ENCODE measurements around the gene UBXN1.

Gene UBXN1

DNA sequence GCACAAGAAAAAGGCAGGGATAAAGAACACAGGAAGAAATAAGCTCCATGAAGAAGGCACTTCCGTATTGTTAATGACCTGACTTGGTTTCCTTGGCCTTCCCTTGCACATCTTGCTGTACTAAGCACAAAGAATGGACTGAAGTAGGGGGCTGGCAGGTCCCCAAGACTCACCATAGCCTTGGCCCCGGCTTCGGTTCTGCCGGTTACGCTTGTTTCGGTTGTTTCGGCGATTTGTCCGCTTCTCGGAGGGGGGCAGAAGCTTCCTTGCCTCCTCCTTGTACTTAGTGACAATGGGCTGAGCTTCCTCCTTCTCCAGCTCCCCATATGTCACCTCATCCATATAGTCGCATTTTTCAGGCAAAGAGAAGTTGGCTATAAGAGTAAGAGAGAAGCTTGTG is 37.9 kb upstream of the UBXN1 start:
- Histone ChIP-seq H3K4me1 (ENCODE audit: control insufficient read depth, insufficient read depth, low read length) (no peaks in the 10 kb centered on the region), H3K27me3 (ENCODE audit: control insufficient read depth, insufficient read depth, low read length) (no peaks in the 10 kb centered on the region), H3K9ac (ENCODE audit: low read depth, low read length) (no peak overlapping the region), H3K36me3 (ENCODE audit: control insufficient read depth, insufficient read depth, low read length) (peaks cover 70% of the 10 kb centered on the region), H3K9me3 (ENCODE audit: control insufficient read depth, insufficient read depth, low read length) (no peaks in the 10 kb centered on the region), H3K4me3 (ENCODE audit: low read depth, low read length) (no peak overlapping the region)

DNA sequence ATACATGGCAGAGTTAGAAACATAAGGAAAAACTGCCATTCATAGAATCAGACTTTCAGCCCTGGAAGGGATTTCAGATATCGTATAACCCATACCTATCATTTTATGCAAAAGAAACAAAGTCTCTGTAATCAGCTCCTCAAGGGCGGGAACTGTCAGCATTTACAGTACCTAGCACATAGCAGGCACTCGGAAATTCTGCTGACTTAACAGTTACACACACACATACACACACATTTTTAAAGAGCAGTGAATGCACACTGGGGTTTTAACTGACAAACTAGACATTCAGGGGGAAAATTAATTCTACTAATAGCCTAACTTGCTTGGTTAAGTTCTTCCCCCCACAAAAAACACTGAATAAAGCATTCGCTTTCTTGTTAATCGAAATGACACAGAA is 37.3 kb upstream of the UBXN1 start:
- Histone ChIP-seq H3K9ac (ENCODE audit: low read depth, low read length) (no peak overlapping the region), H3K27me3 (ENCODE audit: control insufficient read depth, insufficient read depth, low read length) (no peaks in the 10 kb centered on the region), H3K4me1 (ENCODE audit: control insufficient read depth, insufficient read depth, low read length) (no peaks in the 10 kb centered on the region), H3K9me3 (ENCODE audit: control insufficient read depth, insufficient read depth, low read length) (no peaks in the 10 kb centered on the region), H3K36me3 (ENCODE audit: control insufficient read depth, insufficient read depth, low read length) (peaks cover 68% of the 10 kb centered on the region), H3K4me3 (ENCODE audit: low read depth, low read length) (no peak overlapping the region)

- Histone ChIP-seq H3K36me3 (ENCODE audit: control insufficient read depth, insufficient read depth, low read length) (peaks cover 61% of the 10 kb centered on the region), H3K27me3 (ENCODE audit: control insufficient read depth, insufficient read depth, low read length) (no peaks in the 10 kb centered on the region), H3K4me3 (ENCODE audit: low read depth, low read length) (no peak overlapping the region), H3K4me1 (ENCODE audit: control insufficient read depth, insufficient read depth, low read length) (no peaks in the 10 kb centered on the region), H3K9me3 (ENCODE audit: control insufficient read depth, insufficient read depth, low read length) (no peaks in the 10 kb centered on the region), H3K9ac (ENCODE audit: low read depth, low read length) (no peak overlapping the region)
These were observed 36.6 kb upstream of the UBXN1 start for GRCh38 chr11:62715150-62716130.

GRCh38 chr11:62713343-62713742 is 34.5 kb upstream of the UBXN1 start:
- Histone ChIP-seq H3K9ac (ENCODE audit: low read depth, low read length) (no peak overlapping the region), H3K36me3 (ENCODE audit: control insufficient read depth, insufficient read depth, low read length) (peaks cover 43% of the 10 kb centered on the region), H3K4me3 (ENCODE audit: low read depth, low read length) (no peak overlapping the region), H3K27me3 (ENCODE audit: control insufficient read depth, insufficient read depth, low read length) (no peaks in the 10 kb centered on the region), H3K4me1 (ENCODE audit: control insufficient read depth, insufficient read depth, low read length) (peaks cover 5% of the 10 kb centered on the region), H3K9me3 (ENCODE audit: control insufficient read depth, insufficient read depth, low read length) (no peaks in the 10 kb centered on the region)

GRCh38 chr11:62712861-62713260 is 34.0 kb upstream of the UBXN1 start:
- Histone ChIP-seq H3K9ac (ENCODE audit: low read depth, low read length) (no peak overlapping the region), H3K27me3 (ENCODE audit: control insufficient read depth, insufficient read depth, low read length) (no peaks in the 10 kb centered on the region), H3K4me3 (ENCODE audit: low read depth, low read length) (no peak overlapping the region)

GRCh38 chr11:62712276-62712812 is 33.5 kb upstream of the UBXN1 start:
- Histone ChIP-seq H3K27me3 (ENCODE audit: control insufficient read depth, insufficient read depth, low read length) (no peaks in the 10 kb centered on the region), H3K9me3 (ENCODE audit: control insufficient read depth, insufficient read depth, low read length) (no peaks in the 10 kb centered on the region), H3K4me3 (ENCODE audit: low read depth, low read length) (no peak overlapping the region), H3K9ac (ENCODE audit: low read depth, low read length) (no peak overlapping the region), H3K36me3 (ENCODE audit: control insufficient read depth, insufficient read depth, low read length) (peaks cover 33% of the 10 kb centered on the region), H3K4me1 (ENCODE audit: control insufficient read depth, insufficient read depth, low read length) (peaks cover 8% of the 10 kb centered on the region)

More at GRCh38 chr11:62712861-62713260, 34.0 kb upstream of the UBXN1 start:
- Histone ChIP-seq H3K4me1 (ENCODE audit: control insufficient read depth, insufficient read depth, low read length) (peaks cover 8% of the 10 kb centered on the region), H3K9me3 (ENCODE audit: control insufficient read depth, insufficient read depth, low read length) (no peaks in the 10 kb centered on the region), H3K36me3 (ENCODE audit: control insufficient read depth, insufficient read depth, low read length) (peaks cover 38% of the 10 kb centered on the region)

DNA sequence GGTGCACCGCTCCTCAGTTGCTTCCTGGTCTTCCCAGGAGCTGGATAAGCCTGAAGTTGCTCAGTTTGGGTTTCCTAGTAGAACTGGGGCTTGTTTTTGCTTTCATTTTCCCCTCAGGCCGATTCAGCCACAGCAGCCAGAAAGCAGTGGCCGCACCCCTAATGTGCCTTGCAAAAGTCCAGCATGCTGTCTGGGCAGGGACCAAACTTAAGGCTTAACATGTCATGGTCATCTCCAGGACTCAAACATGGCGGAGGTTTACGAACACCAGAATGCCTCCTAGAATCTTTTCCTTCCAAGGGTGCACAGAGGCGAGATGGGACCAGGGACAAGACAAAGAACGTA is 31.1 kb upstream of the UBXN1 start:
- Histone ChIP-seq H3K9ac (ENCODE audit: low read depth, low read length) (peak overlapping the region; percentile 93), H3K9me3 (ENCODE audit: control insufficient read depth, insufficient read depth, low read length) (no peaks in the 10 kb centered on the region), H3K36me3 (ENCODE audit: control insufficient read depth, insufficient read depth, low read length) (peaks cover 17% of the 10 kb centered on the region), H3K27me3 (ENCODE audit: control insufficient read depth, insufficient read depth, low read length) (no peaks in the 10 kb centered on the region), H3K4me3 (ENCODE audit: low read depth, low read length) (peak overlapping the region; percentile 99), H3K4me1 (ENCODE audit: control insufficient read depth, insufficient read depth, low read length) (peaks cover 8% of the 10 kb centered on the region)

GRCh38 chr11:62709247-62710000 is 30.6 kb upstream of the UBXN1 start:
- Histone ChIP-seq H3K36me3 (ENCODE audit: control insufficient read depth, insufficient read depth, low read length) (peaks cover 13% of the 10 kb centered on the region), H3K9ac (ENCODE audit: low read depth, low read length) (peak overlapping the region; percentile 93), H3K4me1 (ENCODE audit: control insufficient read depth, insufficient read depth, low read length) (peaks cover 8% of the 10 kb centered on the region)

DNA sequence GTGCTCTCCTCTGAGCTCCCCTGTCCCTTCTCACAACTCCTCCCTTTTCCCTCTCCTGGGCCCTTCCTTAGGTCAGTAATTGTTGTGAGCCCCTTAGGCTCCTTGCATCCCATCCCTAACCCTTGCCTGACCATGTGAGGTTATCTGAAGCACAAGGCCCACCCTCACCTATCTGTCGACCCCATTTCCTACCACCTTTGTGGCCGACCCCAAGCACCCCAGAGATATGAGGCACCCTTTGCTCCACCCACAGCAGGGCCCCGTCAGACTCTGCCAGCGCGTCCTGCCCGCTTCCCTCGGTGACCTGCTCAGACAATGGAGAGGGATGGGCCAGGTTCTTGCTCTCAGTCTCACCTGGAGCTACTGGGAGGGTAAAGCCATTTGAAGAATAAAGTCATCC is 29.9 kb upstream of the UBXN1 start:
- H3K27me3 ChIP-seq (ENCODE audit: control insufficient read depth, insufficient read depth, low read length): no peaks in the 10 kb centered on the region
- H3K9me3 ChIP-seq (ENCODE audit: control insufficient read depth, insufficient read depth, low read length): no peaks in the 10 kb centered on the region
- H3K9ac ChIP-seq (ENCODE audit: low read depth, low read length): peak overlapping the region; percentile 93
- peak overlapping the region; percentile 99 for H3K4me3 ChIP-seq (ENCODE audit: low read depth, low read length)
- H3K4me1 ChIP-seq (ENCODE audit: control insufficient read depth, insufficient read depth, low read length): peaks cover 8% of the 10 kb centered on the region
- peaks cover 10% of the 10 kb centered on the region for H3K36me3 ChIP-seq (ENCODE audit: control insufficient read depth, insufficient read depth, low read length)

More at GRCh38 chr11:62709247-62710000, 30.6 kb upstream of the UBXN1 start:
- Histone ChIP-seq H3K27me3 (ENCODE audit: control insufficient read depth, insufficient read depth, low read length) (no peaks in the 10 kb centered on the region), H3K9me3 (ENCODE audit: control insufficient read depth, insufficient read depth, low read length) (no peaks in the 10 kb centered on the region), H3K4me3 (ENCODE audit: low read depth, low read length) (peak overlapping the region; percentile 99)

- Histone ChIP-seq H3K4me3 (ENCODE audit: low read depth, low read length) (peak overlapping the region; percentile 99), H3K27me3 (ENCODE audit: control insufficient read depth, insufficient read depth, low read length) (no peaks in the 10 kb centered on the region), H3K9me3 (ENCODE audit: control insufficient read depth, insufficient read depth, low read length) (no peaks in the 10 kb centered on the region), H3K9ac (ENCODE audit: low read depth, low read length) (peak overlapping the region; percentile 93), H3K4me1 (ENCODE audit: control insufficient read depth, insufficient read depth, low read length) (peaks cover 8% of the 10 kb centered on the region), H3K36me3 (ENCODE audit: control insufficient read depth, insufficient read depth, low read length) (peaks cover 10% of the 10 kb centered on the region)
These were observed 29.5 kb upstream of the UBXN1 start for GRCh38 chr11:62708392-62708791.

GRCh38 chr11:62707277-62707861 is 28.5 kb upstream of the UBXN1 start, which contains the start of the genes BSCL2 and GNG3:
Gene BSCL2 (minus strand): TSS chr11:62707424. CDS start chr11:62707195, 229 bp downstream.
Gene GNG3 (plus strand): TSS chr11:62707676. CDS start chr11:62708296, 620 bp downstream.
- Histone ChIP-seq H3K36me3 (ENCODE audit: control insufficient read depth, insufficient read depth, low read length) (peaks cover 8% of the 10 kb centered on the region), H3K4me1 (ENCODE audit: control insufficient read depth, insufficient read depth, low read length) (peaks cover 8% of the 10 kb centered on the region), H3K9me3 (ENCODE audit: control insufficient read depth, insufficient read depth, low read length) (no peaks in the 10 kb centered on the region), H3K9ac (ENCODE audit: low read depth, low read length) (peak within 1 kb of the TSS; percentile 74), H3K4me3 (ENCODE audit: low read depth, low read length) (peak within 1 kb of the TSS; percentile 99), H3K27me3 (ENCODE audit: control insufficient read depth, insufficient read depth, low read length) (no peaks in the 10 kb centered on the region)

All from iPS-15b (cell line).